Mucosa of gallbladder (tissue), 1 donor: ENCODE data around the gene CASZ1. TPM values are rescaled to one million over a fixed set of nuclear protein-coding genes. Genes with fewer than 3 reads are reported as not detected.

Source experiments
- DNase-seq: peaks from one replicate; pipeline ENCODE4 v3.0.0-alpha.2; 2020; ENCODE audit warnings: low spot score
- total RNA-seq: library from RNA; stranded (reverse); gene quantifications from one replicate; pipeline ENCODE4 v1.2.1, GENCODE V29; 2021
- donor health status: DM: no; HTN: no; CAD: no.

The CASZ1 gene
- total RNA-seq, result 72.8 TPM

GRCh38 chr1:10796029-10796944 is at the start of gene CASZ1:
TSS of gene CASZ1 (minus strand) at chr1:10796646. CDS start at chr1:10693889, 102,757 bp downstream.
- peak; percentile 84 for DNase-seq

- no peak for DNase-seq
Measured at GRCh38 chr1:10843697-10844096, 47.3 kb upstream of the CASZ1 start.

GRCh38 chr1:10841118-10841517 is 44.7 kb upstream of the CASZ1 start:
- no peak for DNase-seq

DNA sequence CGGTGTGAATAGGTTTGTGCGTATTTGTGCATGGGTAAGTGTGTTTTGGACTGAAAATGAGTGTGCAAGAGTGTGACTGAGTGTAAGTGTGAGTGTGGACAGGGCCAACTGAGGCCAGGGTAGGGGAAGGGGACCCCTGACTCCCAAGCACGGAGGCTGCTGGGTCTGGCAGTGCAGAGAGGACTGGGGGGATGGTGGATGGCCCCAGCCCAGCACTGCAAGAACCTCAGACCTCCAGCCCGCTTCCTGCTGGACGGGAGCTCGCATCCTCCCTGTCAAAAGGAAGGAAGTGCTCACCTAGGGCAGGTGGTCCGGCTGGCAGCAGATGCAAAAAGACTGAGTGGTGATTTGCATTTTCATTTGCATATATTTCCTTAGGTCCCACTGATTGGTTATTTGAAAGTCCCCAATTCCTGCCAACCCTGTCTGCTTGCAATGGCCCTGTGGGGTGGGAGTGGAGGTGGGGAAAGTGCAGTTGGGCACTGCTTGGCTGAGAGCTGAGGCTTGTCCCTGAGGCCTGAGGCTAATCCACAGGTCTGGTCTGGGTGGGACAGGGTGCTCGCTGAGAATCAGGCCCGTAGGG is 42.8 kb upstream of the CASZ1 start:
- no peak for DNase-seq

GRCh38 chr1:10838541-10838940 is 42.1 kb upstream of the CASZ1 start:
- no peak for DNase-seq

DNA sequence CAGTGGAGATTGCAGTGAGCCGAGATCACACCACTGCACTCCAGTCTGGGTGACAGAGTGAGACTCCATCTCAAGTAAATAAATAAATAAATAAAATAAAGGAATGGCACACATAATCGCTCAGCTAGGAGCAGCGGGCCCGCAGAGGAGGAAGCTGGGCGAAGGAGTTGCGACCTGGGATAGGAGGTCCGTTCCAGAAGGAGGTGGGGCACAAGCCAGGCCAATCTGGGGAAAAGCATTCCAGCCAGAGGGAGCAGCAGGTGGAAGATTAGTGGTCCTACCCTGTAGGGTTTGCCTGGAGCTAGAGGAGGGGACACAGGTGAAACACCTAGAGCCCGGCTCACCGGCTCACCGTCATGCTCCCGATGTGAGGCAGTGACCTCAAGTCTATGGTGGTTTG is 40.3 kb upstream of the CASZ1 start:
- DNase-seq, result no peak

- no peak for DNase-seq
Measured at GRCh38 chr1:10835822-10836421, 39.5 kb upstream of the CASZ1 start.

DNA sequence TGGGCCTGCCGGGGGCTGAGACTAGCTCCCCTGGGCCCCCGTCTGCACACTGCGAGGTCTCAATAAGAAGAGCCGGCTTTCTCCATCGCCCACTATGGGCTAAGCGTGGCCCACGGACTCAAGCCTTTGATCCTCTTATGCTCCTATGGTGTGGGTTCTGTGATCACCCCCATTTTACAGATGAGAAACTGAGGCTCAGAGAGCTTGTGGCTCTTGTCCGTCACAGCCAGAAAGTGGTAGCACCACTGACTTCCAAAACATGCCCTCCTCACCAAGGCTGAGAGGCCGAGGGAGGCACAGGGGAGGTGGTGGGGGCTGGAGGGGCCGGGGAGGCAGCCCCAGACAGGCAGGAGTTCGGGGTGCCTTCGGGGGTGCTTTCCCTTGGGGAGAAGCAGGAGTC is 39.0 kb upstream of the CASZ1 start:
- DNase-seq, result no peak

DNA sequence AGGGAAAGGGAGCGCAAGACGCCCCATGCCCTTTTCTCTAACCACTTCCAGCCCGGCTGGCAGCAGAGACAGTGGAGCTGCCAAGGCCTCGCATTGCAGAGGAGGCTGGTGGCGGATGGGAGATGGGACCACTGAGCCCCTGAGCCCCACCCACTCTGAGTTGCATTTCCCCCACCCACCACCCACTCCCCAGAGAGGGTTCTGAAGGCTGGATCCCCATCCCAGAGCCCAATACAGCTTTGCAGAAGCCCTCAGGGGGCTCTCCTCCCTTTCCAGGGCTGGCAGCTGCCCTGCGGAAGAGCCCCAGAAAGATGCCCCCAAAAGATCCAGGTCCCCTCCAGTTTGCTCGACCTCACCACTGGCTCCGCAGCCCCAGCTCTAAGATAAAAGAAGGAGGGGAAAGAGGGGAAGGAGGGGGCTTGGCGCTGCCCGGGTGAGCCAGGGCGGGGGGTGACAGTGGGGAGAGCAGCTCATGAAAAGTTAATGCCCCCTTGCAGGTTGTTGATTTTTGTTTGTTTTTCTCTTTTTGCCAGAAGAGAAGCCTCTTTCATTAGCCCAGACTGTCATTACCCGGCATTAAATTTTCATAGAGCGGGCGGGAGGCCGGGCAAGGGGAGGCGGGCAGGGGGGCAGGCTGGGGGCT is 38.4 kb upstream of the CASZ1 start:
- no peak for DNase-seq

DNA sequence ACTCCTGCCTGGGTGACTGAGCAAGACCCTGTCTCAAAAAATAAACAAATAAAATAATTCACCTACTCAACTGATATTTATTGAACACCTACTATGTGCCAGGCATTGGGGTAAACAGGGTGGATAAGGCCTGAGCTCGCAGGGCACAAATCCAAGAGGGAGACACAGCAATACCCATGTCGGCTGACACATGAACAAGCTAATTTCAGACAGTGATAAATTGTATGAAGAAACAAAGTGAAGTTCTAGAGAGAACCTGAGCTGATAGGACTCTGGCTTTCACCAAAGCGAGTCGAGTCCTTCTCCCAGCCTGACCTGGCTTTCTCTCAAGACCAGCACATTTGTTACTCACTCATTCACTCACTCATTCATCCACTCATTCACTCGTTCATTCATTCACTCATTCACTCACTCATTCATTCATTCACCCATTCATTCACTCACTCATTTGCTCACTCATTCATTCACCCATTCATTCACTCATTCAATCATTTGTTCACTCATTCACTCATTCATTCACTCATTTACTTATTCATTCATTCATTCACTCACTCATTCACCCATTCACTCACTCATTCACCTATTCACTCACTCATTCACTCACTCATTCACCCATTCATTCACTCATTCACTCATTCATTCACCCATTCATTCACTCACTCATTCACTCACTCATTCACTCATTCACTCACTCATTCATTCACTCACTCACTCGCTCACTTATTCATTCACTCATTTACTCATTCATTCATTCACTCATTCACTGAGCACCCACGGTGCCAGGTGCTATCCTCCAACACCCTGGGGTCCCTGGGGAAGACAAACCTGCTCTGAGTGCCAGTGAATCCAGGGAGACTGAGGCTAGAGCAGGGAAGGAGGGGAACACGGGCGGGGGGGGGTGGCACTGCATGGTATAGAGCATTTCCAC is 37.4 kb upstream of the CASZ1 start:
- DNase-seq, result no peak

DNA sequence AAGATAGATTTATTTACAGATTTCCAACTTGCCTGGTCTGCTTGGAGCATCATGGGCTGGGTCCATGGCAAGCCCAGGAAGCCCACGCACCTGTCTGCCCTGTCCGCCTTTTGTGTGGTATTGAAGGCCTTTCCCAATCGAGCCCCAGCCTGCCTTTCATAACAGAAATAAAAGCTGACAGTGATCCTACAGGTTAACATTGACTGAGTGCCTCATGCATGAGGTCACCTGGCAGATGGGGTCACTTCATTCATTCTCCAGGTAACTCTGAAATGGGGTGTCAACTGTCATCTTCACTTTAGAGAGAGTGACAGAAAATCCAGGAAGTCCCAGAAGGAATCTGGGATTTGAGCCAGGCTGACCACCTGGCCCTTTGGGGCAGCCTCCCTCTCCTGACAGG is 36.3 kb upstream of the CASZ1 start:
- DNase-seq, result no peak

DNA sequence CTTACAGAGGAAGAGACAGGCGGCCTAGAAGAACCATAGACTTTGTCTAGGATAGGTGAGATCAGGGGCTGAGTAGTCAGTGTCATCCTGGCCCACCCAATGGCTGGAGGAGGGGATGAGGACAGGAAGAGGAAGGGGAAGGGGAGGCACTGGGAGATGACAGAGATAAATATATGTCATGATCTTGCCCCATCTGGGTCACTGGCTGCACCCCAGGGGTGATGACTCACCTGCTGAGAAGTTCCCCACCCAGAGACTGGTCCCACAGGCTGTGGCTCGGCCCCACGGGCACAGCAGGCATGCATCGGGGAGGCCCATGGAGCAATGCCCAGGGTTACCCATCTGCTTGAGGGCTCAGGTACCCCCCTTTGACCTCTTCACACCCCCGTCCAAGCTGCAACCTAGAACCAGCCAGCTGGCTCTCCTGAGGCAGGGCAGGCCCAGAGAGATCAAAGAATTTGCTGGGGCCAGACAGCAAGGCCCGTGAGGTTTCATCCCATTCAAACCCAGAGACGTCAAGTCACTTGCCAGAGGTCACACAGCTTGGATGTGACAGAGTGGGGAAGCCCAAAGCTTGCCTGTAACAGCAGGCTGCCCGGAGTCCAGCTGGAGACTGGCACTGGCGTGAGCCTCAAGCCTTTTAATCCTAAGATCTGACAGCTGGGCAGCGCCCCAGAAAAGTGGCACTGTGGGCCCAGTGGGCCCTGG is 34.7 kb upstream of the CASZ1 start:
- no peak for DNase-seq

DNA sequence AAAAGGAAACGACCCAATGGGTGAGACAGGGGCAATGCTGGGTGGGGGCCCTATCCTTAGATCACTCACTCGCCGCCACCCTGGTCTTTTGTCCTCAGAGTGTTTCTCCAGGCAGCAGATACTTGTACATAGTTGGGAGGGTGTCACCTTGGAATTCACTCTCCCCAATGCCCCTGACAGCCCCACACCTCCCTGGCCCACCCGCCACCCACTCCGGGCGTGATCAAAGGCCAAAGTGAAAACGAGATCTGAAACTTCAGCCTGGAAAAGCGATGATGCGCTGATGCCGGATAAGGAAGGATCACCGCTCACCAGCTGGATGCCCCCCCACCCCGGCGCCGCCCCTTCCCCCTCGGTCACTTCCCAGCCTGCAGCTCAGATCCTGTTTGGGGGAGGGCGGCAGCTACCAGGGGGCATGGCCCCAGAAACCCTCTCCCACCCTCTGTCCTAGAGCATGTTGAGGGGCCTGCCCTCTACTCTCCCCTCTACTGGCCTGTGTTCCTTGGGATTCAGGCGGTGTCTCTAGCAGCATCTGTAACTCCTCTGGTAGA is 33.6 kb upstream of the CASZ1 start:
- no peak for DNase-seq

- DNase-seq, result no peak
Measured at GRCh38 chr1:10829067-10829818, 32.8 kb upstream of the CASZ1 start.

DNA sequence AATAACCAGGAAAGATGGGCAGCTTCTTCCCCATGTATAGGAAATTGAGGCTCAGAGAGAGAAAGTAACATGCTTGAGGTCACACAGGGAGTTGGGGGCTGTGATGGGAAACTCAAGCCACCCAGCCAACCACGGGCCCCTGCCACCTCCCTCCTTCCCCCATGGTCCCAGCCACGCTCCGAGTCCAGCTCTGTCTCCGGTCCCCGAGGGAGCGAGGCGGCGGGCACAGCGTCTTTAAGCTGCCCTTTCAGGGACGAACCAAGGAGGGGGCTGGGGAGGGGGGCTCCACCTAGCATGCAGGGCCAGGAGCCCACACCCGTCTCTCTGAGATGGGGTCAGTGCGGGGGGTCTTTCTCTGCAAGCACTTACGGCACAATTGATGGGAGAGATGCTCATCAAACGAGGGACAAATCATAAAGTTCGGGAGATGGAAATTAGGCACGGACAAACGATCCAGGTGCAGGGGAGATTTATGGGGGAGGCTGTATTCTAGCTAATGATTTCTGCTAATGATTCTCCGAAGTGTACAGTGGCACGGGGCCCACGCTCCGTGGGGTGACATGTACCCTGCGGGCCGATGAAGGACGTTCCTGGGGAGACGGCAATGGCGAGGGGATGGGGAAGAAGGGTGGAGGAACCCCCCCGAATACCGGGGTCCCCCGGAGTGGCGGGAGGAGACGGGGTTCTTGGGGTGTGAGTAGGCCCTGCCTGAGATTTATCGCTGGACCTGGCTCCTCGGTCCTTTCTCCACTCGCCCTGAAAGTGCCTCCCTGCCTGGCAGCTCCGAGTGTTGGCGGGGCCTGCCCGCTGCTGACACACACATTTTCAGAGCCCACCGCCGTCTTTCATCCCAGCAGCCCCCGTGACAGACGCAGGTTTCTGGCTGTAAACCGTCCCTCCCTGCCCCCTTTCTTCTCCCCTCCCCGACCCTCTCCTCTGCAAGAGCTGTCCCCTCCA is 31.2 kb upstream of the CASZ1 start:
- no peak for DNase-seq

DNA sequence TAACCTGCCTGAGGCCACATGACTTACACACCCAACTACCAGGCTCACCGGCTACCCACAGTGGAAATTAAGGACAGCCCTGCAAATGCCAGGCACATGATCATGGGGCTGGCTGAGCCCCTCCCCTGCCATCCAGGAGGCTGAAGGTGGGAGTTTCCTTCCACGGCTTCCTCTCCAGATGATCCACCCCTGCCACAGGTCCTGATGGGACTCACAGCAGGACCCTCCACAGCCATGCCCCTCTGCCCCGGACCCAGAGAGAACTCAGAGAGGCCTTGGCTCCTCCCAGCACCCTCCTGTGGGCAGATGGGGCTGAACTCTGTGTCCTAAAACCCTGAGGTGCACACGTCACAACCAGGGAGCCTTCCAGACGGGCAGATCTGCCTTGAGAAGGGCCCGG is 29.1 kb upstream of the CASZ1 start:
- DNase-seq, result no peak

GRCh38 chr1:10824821-10825540 is 28.5 kb upstream of the CASZ1 start:
- no peak for DNase-seq

DNA sequence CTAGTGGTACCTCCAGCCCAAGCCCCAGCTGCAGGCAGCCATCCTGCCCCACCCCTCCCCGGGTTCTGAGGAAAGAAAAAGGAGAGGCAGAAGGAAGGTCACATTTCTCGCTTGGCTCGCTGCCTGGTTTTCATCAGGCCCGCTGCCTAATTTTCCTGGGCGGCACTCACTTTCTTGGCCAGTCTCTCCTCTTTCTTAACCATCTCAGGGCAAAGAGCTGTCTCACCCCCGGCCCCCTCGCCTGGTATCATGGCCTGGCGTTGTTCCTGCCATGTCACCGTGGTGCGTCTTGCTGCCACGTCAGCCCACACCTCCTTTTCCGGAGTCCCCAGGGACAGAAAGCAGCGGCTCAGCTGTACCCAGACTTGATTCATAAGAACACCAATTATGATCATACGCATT is 26.6 kb upstream of the CASZ1 start:
- DNase-seq, result no peak
